GM12878 (cell line): ENCODE results near the gene FOXL1. TPM values are rescaled to one million over a fixed set of nuclear protein-coding genes. Genes with fewer than 3 reads are reported as not detected.

Experiments used
- ATAC-seq: fragments of 200-7000 bp; cut with Tn5 transposase; 3 replicates; pipeline ENCODE4 v1.9.1; 2020; ENCODE audit warnings: mild to moderate bottlenecking, moderate library complexity
- BruUV-seq: library from RNA; stranded (reverse); fragments of 400-500 nt; replicated peaks from 2 replicates; lab custom pipeline; 2021; lab: Mats Ljungman, UMichigan
- CTCF ChIA-PET: fragments of 300-600 bp; sonication (Branson Sonifier 250); formaldehyde crosslinking; extraction: SDS; loops from one replicate; lab custom pipeline; 2021; ENCODE audit warnings: inconsistent platforms; lab: Yijun Ruan, JAX
- POLR2A ChIA-PET: fragments of 350-600 bp; formaldehyde crosslinking; extraction: SDS; loops from one replicate; lab custom pipeline; 2021; ENCODE audit warnings: inconsistent platforms; lab: Charles Lee
- RAD21 ChIA-PET: fragments of 300-600 bp; sonication (Branson Sonifier 250); formaldehyde crosslinking; loops from one replicate; lab custom pipeline; 2023; ENCODE audit warnings: antibody characterized with exemption; ENCODE audit not compliant: unreplicated experiment; lab: Charles Lee
- SMC1A ChIA-PET: fragments of 300-600 bp; sonication (Branson Sonifier 250); formaldehyde crosslinking; loops from one replicate; lab custom pipeline; 2023; ENCODE audit not compliant: unreplicated experiment, uncharacterized antibody; lab: Charles Lee
- DNase-seq: peaks from one replicate; pipeline ENCODE4 v3.0.0-alpha.2; 2011; ENCODE audit warnings: low read depth, low spot score
- FAIRE-seq: peaks from 3 replicates; lab custom pipeline; 2011; peaks lifted over from hg19 to GRCh38; lab: Jason Lieb, UNC
- H2AFZ ChIP-seq: 2 replicates; pipeline ENCODE4 v1.6.0; 2011; ENCODE audit warnings: low read depth, low read length, control low read depth; ENCODE audit not compliant: control insufficient read depth
- H3K27ac ChIP-seq: 2 replicates; pipeline ENCODE4 v1.5.1; 2011; ENCODE audit warnings: control low read depth; ENCODE audit not compliant: control insufficient read depth, insufficient read depth
- H3K27me3 ChIP-seq, 2 experiments: replicated peaks in 1 of 2; 2 replicates each; pipeline versions ENCODE4 v1.6.0 to v1.6.1; 2011; ENCODE audit warnings: low read length in 1 of 2; ENCODE audit not compliant: control insufficient read depth in 2 of 2, insufficient read depth in 2 of 2
- H3K36me3 ChIP-seq, 2 experiments: 2 replicates each; pipeline ENCODE4 v1.5.1; 2011; ENCODE audit warnings: low read length in 1 of 2; ENCODE audit not compliant: control insufficient read depth in 2 of 2, insufficient read depth in 2 of 2
- H3K4me1 ChIP-seq: 2 replicates; pipeline ENCODE4 v1.6.1; 2011; ENCODE audit warnings: mild to moderate bottlenecking, low read length, moderate library complexity, mixed read lengths; ENCODE audit not compliant: control insufficient read depth, insufficient read depth
- H3K4me2 ChIP-seq: 2 replicates; pipeline ENCODE4 v1.6.0; 2011; ENCODE audit warnings: control low read depth; ENCODE audit not compliant: control insufficient read depth, insufficient read depth
- H3K4me3 ChIP-seq: fragments of 200-600 bp; sonication (generic); 2 replicates; pipeline ENCODE4 v1.5.1; 2016
- H3K79me2 ChIP-seq: 2 replicates; pipeline ENCODE4 v1.6.0; 2011; ENCODE audit warnings: low read length; ENCODE audit not compliant: control insufficient read depth, insufficient read depth
- H3K9ac ChIP-seq: 2 replicates; pipeline ENCODE4 v1.8.0; 2011; ENCODE audit warnings: low read length, control low read depth, mixed read lengths; ENCODE audit not compliant: control insufficient read depth, insufficient read depth
- H3K9me3 ChIP-seq: replicated peaks from 3 replicates; pipeline ENCODE4 v1.5.1; 2011; ENCODE audit warnings: mild to moderate bottlenecking, low read length; ENCODE audit not compliant: control insufficient read depth, insufficient read depth
- H4K20me1 ChIP-seq: 2 replicates; pipeline ENCODE4 v1.6.0; 2011; ENCODE audit not compliant: control insufficient read depth, insufficient read depth
- BCL11A ChIP-seq: IDR thresholded peaks from 2 replicates; pipeline ENCODE4 v1.6.1; 2011; ENCODE audit warnings: low read depth, low read length
- CEBPB ChIP-seq, 2 experiments: fragments of 150-350 bp in 1 of 2; IDR thresholded peaks; 2 replicates each; pipeline ENCODE4 v1.6.1; 2012 to 2014; ENCODE audit warnings: low read depth in 2 of 2, low read length in 2 of 2, borderline replicate concordance in 1 of 2, inconsistent platforms in 1 of 2
- EGR1 ChIP-seq, 2 experiments: IDR thresholded peaks; 1 replicate in 1 of 2; 2 replicates in 1 of 2; pipeline ENCODE4 v1.6.1; 2011 to 2012; ENCODE audit warnings: low read depth in 2 of 2, low read length in 2 of 2, borderline replicate concordance in 1 of 2, mild to moderate bottlenecking in 1 of 2, moderate library complexity in 1 of 2
- ETV6 ChIP-seq, 2 experiments: fragments of 450-650 bp in 1 of 2; IDR thresholded peaks in 1 of 2; conservative IDR thresholded peaks in 1 of 2; 2 replicates each; pipeline ENCODE4 v1.6.1; 2014; ENCODE audit warnings: antibody characterized with exemption in 1 of 2, borderline replicate concordance in 1 of 2, low read depth in 1 of 2, mild to moderate bottlenecking in 1 of 2, moderate library complexity in 1 of 2
- MEF2A ChIP-seq: IDR thresholded peaks from 2 replicates; pipeline ENCODE4 v1.6.1; 2011; ENCODE audit warnings: low read depth, mild to moderate bottlenecking, low read length, moderate library complexity; ENCODE audit not compliant: insufficient read depth
- POLR2AphosphoS5 ChIP-seq: IDR thresholded peaks from 2 replicates; pipeline ENCODE4 v1.6.1; 2011; ENCODE audit warnings: mild to moderate bottlenecking, low read length, inconsistent platforms
- SMAD5 ChIP-seq: IDR thresholded peaks from 2 replicates; pipeline ENCODE4 v1.6.1; 2016; ENCODE audit warnings: antibody characterized with exemption, low read depth
- SREBF1 ChIP-seq: IDR thresholded peaks from 2 replicates; pipeline ENCODE4 v1.6.1; 2012; ENCODE audit warnings: mild to moderate bottlenecking, low read length
- WRNIP1 ChIP-seq: IDR thresholded peaks from 2 replicates; pipeline ENCODE4 v1.6.1; 2011; ENCODE audit warnings: low read depth, low read length, improper control_type of control experiment, borderline replicate concordance
- ZNF687 ChIP-seq: fragments of 450-650 bp; IDR thresholded peaks from 2 replicates; pipeline ENCODE4 v1.6.1; 2017; ENCODE audit warnings: mild to moderate bottlenecking, moderate library complexity
- WGBS: methylation state at CpG from one replicate; pipeline ENCODE4 v1.1.6; 2016; ENCODE audit warnings: low lambda C conversion rate; ENCODE audit not compliant: insufficient replicate concordance, insufficient coverage; ENCODE audit errors: missing lambda C conversion rate; 5-methylcytosine and 5-hydroxymethylcytosine counted together
- in situ Hi-C: fragments of 300-500 bp; cut with MboI; formaldehyde crosslinking; loops from 9 replicates; pipeline ENCODE4 v1.14.3; 2018; ENCODE audit warnings: mixed read lengths
- intact Hi-C: fragments of 100-400 bp; cut with micrococcal nuclease; formaldehyde crosslinking; loops from one replicate; pipeline ENCODE4 v1.14.2; 2022; ENCODE audit not compliant: unreplicated experiment
- polyA plus RNA-seq, 11 experiments: library from polyadenylated mRNA; depleted of rRNA in 4 of 11; unstranded in 6 of 11; stranded (reverse) in 5 of 11; fragments of >200 nt; fragmentation: Nextera tagmentation in 4 of 11; fragmentation: Illumina TruSeq in 1 of 11; extraction: Ambion mirVana in 4 of 11; extraction: Trizol in 1 of 11; gene quantifications; 1 replicate in 1 of 11; 2 replicates in 10 of 11; pipeline versions ENCODE4 v1.2.1 to v1.2.3, GENCODE V29; 2011 to 2016; ENCODE audit warnings: inconsistent platforms in 2 of 11, missing spikeins in 2 of 11, low read depth in 1 of 11
- total RNA-seq, 4 experiments: library from RNA; depleted of rRNA in 3 of 4; stranded (reverse); fragments of >200 nt in 3 of 4; fragmentation: Illumina TruSeq in 1 of 4; extraction: Trizol in 1 of 4; gene quantifications; 2 replicates each; pipeline versions ENCODE4 v1.2.1 to v1.2.3, GENCODE V29; 2013 to 2021
- TF ChIP-seq, protein P1 (sequence below): fragments of 450-650 bp; IDR thresholded peaks from 2 replicates; pipeline ENCODE4 v1.6.1; 2016; ENCODE audit warnings: mild to moderate bottlenecking, moderate library complexity, borderline replicate concordance

FOXL1 gene
- total and polyA plus RNA-seq, 10 of the 15 experiments (the other 5 are each of a cell fraction or from before 2014, with no cell fraction given): 0.05 TPM; not detected in 9

GRCh38 chr16:86533767-86534351, 44.5 kb upstream of the FOXL1 start (continued):
- TF ChIP-seq, protein P1, sequence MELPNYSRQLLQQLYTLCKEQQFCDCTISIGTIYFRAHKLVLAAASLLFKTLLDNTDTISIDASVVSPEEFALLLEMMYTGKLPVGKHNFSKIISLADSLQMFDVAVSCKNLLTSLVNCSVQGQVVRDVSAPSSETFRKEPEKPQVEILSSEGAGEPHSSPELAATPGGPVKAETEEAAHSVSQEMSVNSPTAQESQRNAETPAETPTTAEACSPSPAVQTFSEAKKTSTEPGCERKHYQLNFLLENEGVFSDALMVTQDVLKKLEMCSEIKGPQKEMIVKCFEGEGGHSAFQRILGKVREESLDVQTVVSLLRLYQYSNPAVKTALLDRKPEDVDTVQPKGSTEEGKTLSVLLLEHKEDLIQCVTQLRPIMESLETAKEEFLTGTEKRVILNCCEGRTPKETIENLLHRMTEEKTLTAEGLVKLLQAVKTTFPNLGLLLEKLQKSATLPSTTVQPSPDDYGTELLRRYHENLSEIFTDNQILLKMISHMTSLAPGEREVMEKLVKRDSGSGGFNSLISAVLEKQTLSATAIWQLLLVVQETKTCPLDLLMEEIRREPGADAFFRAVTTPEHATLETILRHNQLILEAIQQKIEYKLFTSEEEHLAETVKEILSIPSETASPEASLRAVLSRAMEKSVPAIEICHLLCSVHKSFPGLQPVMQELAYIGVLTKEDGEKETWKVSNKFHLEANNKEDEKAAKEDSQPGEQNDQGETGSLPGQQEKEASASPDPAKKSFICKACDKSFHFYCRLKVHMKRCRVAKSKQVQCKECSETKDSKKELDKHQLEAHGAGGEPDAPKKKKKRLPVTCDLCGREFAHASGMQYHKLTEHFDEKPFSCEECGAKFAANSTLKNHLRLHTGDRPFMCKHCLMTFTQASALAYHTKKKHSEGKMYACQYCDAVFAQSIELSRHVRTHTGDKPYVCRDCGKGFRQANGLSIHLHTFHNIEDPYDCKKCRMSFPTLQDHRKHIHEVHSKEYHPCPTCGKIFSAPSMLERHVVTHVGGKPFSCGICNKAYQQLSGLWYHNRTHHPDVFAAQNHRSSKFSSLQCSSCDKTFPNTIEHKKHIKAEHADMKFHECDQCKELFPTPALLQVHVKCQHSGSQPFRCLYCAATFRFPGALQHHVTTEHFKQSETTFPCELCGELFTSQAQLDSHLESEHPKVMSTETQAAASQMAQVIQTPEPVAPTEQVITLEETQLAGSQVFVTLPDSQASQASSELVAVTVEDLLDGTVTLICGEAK: no peak
- no peak for TF ChIP-seq ETV6 (conservative IDR thresholded peaks at IDR 0.05 in 1 of 2, IDR thresholded peaks at IDR 0.05 in 1 of 2; ENCODE audit: borderline replicate concordance in 1 of 2, low read depth in 1 of 2)
- no peak for TF ChIP-seq BCL11A

DNA sequence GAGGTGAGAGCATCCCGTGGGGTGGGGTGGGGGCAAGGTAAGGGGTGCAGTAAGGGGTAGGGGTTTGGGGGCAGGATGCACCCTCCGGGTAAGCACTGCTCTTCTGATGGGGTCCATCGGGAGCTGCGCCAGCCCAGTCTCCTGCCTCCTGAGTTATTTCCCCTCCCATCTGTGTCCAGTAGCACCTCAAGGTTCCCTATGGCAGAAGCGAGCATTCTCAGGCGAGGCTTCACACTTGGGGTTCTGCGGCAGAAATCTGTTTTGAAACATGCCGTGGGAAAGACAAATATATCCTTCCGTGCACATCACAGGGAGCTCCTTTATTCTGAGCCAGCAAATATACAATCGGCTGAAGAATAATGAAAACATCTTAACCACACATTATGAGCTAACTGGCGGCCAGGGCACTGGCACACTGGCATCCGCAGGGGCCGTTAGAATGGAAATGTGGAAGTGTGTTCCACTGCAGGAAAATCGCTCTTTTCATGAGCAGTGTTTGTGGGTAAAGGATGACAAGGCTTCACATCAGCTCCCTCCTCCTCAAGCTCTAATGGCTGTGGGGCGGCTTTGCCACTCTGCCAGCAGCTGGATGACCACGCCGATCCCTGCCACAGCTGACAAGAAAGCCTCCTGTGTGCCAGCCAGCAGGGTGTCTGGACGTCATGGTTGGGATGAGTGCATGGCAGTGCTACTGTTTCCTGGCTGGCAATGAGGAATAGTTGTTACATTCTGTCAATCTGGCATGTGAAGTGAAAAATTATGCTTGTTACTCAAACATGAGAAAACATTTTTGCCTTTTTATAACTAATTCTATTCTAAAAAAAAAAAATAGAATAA, 43.4 kb upstream of the FOXL1 start:
- Histone ChIP-seq H3K79me2 (no peaks in the 10 kb centered on the region), H3K27ac (no peak overlapping the region), H4K20me1 (no peaks in the 10 kb centered on the region; the same call in 1 of the 2 replicates), H3K9ac (no peak overlapping the region), H3K27me3 (no peaks in the 10 kb centered on the region), H2AFZ (no peak overlapping the region), H3K36me3 (peaks cover 1 to 9% of the 10 kb centered on the region in 2 experiments), H3K4me1 (no peaks in the 10 kb centered on the region), H3K4me2 (no peak overlapping the region), H3K4me3 (no peak overlapping the region), H3K9me3 (no peaks in the 10 kb centered on the region)
- ChIA-PET POLR2A (no interaction called here), SMC1A (interaction anchor here (0.6 kb wide), 1 partner anchor 673 kb away, joined by 3 read pairs; no protein-coding TSS in a partner anchor), CTCF (interaction anchor here (0.7 kb wide), 1 partner anchor 22 kb away, joined by 4 read pairs; no protein-coding TSS in a partner anchor), RAD21 (interaction anchor here (0.7 kb wide), 1 partner anchor 298 kb away, joined by 3 read pairs; no protein-coding TSS in a partner anchor)
- no peak for DNase-seq
- intact Hi-C loops: no loop called here
- no peak for FAIRE-seq
- ATAC-seq: no peak
- in situ Hi-C loops: no loop called here
- WGBS: 92% methylated on average over 18 of the region's 18 CpGs
- BruUV-seq: no TSS peak
- TF ChIP-seq ZNF687 (no peak), WRNIP1 (no peak), CEBPB (IDR thresholded peaks at IDR 0.05; ENCODE audit: borderline replicate concordance in 1 of 2, low read depth in 2 of 2, low read length in 2 of 2) (no peak), SMAD5 (no peak), POLR2AphosphoS5 (no peak), MEF2A (no peak), EGR1 (IDR thresholded peaks at IDR 0.05; ENCODE audit: borderline replicate concordance in 1 of 2, low read depth in 2 of 2, low read length in 2 of 2) (no peak), SREBF1 (no peak)
